ENCODE data around the gene PLEKHA4.
"Not testable (repeated sequence)": the region's sequence is repeated elsewhere in the genome, so short reads cannot be mapped to it uniquely, and the experiment has no call there.

The PLEKHA4 gene

GRCh38 chr19:48887861-48888612, 19.6 kb upstream of the PLEKHA4 start:
- DNase-seq: no peak

- DNase-seq: no peak
These were observed 15.3 kb upstream of the PLEKHA4 start for GRCh38 chr19:48883726-48884125.

- DNase-seq: peak in 3 of 51 donors; percentile 14 to 20 (median 19)
These were observed 13.6 kb upstream of the PLEKHA4 start for GRCh38 chr19:48881741-48882657.

GRCh38 chr19:48879696-48880095, 11.3 kb upstream of the PLEKHA4 start:
- DNase-seq: not testable (repeated sequence)

- no peak for DNase-seq
These were observed 10.7 kb upstream of the PLEKHA4 start for GRCh38 chr19:48879025-48879637.

- no peak for DNase-seq
These were observed 10.0 kb upstream of the PLEKHA4 start for GRCh38 chr19:48878196-48879024.

GRCh38 chr19:48877855-48878195, 9.4 kb upstream of the PLEKHA4 start:
- no peak for DNase-seq

GRCh38 chr19:48876043-48876981, 7.9 kb upstream of the PLEKHA4 start:
- peak in 4 of 51 donors; percentile 1 to 47 (median 19) for DNase-seq

- DNase-seq: peak in 11 of 51 donors; percentile 11 to 53 (median 30)
These were observed 6.1 kb upstream of the PLEKHA4 start for GRCh38 chr19:48874303-48875135.

GRCh38 chr19:48873476-48874302, 5.3 kb upstream of the PLEKHA4 start:
- peak in 1 of 51 donors; percentile 33 for DNase-seq

- peak in 25 of 51 donors; percentile 13 to 69 (median 42) for DNase-seq
These were observed 4.6 kb upstream of the PLEKHA4 start for GRCh38 chr19:48872884-48873475.

GRCh38 chr19:48872182-48872883, 3.9 kb upstream of the PLEKHA4 start, which contains the start of gene PPP1R15A:
Gene PPP1R15A (plus strand): TSS chr19:48872421. CDS start chr19:48873234, 813 bp downstream.
- peak; percentile 56 to 99 (median 96) for DNase-seq

- DNase-seq: not testable (repeated sequence)
These were observed 3.2 kb upstream of the PLEKHA4 start for GRCh38 chr19:48871471-48872181.

- DNase-seq: no peak
These were observed 1.6 kb upstream of the PLEKHA4 start for GRCh38 chr19:48870048-48870447.

- DNase-seq: no peak
These were observed 687 bp downstream of the PLEKHA4 start for GRCh38 chr19:48867746-48868113.

- no peak for DNase-seq
These were observed 1.2 kb downstream of the PLEKHA4 start for GRCh38 chr19:48867123-48867745.
